ENCODE results near the gene ZHX3. TPM values are rescaled to one million over a fixed set of nuclear protein-coding genes. Genes with fewer than 3 reads are reported as not detected.

The ZHX3 gene
- total and polyA plus RNA-seq, 2 of the 13 experiments (the other 11 are each of a cell fraction or from before 2014, with no cell fraction given): 8.4 to 11.7 TPM

DNA sequence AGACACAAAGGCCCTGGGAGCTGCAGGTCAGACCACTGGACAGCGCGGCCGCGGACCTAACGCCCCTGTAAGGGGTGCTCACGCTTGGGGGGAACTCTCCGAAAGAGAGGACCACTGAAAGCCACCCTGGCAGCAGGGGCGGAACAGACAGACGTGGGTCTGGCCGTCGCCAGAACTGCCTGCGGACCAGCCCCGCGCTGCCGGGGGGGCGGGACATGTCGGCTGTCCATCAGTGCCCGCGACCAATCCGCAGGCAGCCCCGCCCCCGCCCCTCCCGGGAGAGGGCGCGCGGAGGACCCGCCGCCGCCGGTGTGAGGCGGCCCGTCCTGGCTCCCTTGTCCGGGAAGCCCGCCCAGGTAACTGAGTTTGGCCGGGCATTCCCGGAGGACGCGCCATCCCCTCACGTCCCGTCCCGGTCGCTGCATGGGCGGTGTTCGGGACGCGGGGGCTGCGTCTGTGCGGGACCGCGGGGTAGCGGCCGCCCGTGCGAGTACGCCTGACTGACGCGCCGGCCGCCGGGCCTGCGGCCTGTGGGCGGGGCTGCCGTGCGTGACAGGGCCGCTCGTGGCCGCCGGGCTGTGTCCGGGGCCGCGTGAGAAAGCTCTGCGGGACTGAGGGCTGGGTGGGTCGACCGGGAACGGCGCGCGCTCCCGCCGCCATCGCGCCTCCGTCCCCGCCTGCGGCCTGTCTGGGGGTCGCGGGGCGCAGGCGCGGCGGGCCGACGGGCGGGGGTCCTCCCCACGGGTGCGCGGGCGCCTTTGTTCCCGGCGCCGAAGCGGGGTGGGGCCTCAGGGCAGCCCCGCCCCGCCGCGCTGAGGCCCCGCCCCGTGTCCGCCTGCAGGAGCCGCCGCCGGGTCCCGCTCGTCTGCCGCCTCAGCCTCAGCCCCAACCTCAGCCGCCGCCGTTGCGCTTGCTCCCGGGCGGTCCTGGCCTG lies 180.6 kb downstream of the ZHX3 start, which contains the start of gene PLCG1 (continued):
- TF ChIP-seq, protein P1, sequence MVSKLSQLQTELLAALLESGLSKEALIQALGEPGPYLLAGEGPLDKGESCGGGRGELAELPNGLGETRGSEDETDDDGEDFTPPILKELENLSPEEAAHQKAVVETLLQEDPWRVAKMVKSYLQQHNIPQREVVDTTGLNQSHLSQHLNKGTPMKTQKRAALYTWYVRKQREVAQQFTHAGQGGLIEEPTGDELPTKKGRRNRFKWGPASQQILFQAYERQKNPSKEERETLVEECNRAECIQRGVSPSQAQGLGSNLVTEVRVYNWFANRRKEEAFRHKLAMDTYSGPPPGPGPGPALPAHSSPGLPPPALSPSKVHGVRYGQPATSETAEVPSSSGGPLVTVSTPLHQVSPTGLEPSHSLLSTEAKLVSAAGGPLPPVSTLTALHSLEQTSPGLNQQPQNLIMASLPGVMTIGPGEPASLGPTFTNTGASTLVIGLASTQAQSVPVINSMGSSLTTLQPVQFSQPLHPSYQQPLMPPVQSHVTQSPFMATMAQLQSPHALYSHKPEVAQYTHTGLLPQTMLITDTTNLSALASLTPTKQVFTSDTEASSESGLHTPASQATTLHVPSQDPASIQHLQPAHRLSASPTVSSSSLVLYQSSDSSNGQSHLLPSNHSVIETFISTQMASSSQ (IDR thresholded peaks at IDR 0.05; ENCODE audit: low read depth): no peak
- TF ChIP-seq, protein P1 (CRISPR knock-in tag; IDR thresholded peaks at IDR 0.05; ENCODE audit: borderline replicate concordance): no peak; the same call in 1 of the 2 replicates
- TF ChIP-seq IRF9 (CRISPR knock-in tag; IDR thresholded peaks at IDR 0.05; ENCODE audit: borderline replicate concordance): peak; percentile 17; the same call in 1 of the 2 replicates
- peak; percentile 43; the same call in 1 of the 2 replicates for TF ChIP-seq ZNF451 (CRISPR knock-in tag; IDR thresholded peaks at IDR 0.05)
- no peak; the same call in 1 of the 2 replicates for TF ChIP-seq HIC2 (CRISPR knock-in tag; IDR thresholded peaks at IDR 0.05; ENCODE audit: low read depth)
- TF ChIP-seq FOXO1 (CRISPR knock-in tag; IDR thresholded peaks at IDR 0.05): no peak
- 0 out of 2 replicates have a peak, but pooled peaks have one; percentile 16 for TF ChIP-seq ZNF136 (CRISPR knock-in tag; IDR thresholded peaks at IDR 0.05; ENCODE audit: low read depth)
- TF ChIP-seq CBX2 (IDR thresholded peaks at IDR 0.05; ENCODE audit: low read depth, low read length): no peak
- no peak for TF ChIP-seq CBX2 (CRISPR knock-in tag; IDR thresholded peaks at IDR 0.05; ENCODE audit: low read depth)
- TF ChIP-seq NFAT5 (CRISPR knock-in tag; IDR thresholded peaks at IDR 0.05): peak; percentile 84
- TF ChIP-seq ZNF253 (CRISPR knock-in tag; IDR thresholded peaks at IDR 0.05; ENCODE audit: borderline replicate concordance): peak; percentile 79; the same call in 1 of the 2 replicates
- TF ChIP-seq RELA (CRISPR knock-in tag; IDR thresholded peaks at IDR 0.05): peak; percentile 67
- no peak for TF ChIP-seq ZNF260 (CRISPR knock-in tag; IDR thresholded peaks at IDR 0.05; ENCODE audit: borderline replicate concordance, low read depth)
- TF ChIP-seq NR3C1 (CRISPR knock-in tag; IDR thresholded peaks at IDR 0.05): no peak
- TF ChIP-seq AKAP8 (CRISPR knock-in tag; IDR thresholded peaks at IDR 0.05): peak; percentile 88; the same call in 1 of the 2 replicates
- TF ChIP-seq GATA4 (IDR thresholded peaks at IDR 0.05; ENCODE audit: borderline replicate concordance, low read depth): no peak
